Uterus (tissue), 4 donors: ENCODE results near the gene ZNF207. TPM values are rescaled to one million over a fixed set of nuclear protein-coding genes. Genes with fewer than 3 reads are reported as not detected.
"Not testable (repeated sequence)": the region's sequence is repeated elsewhere in the genome, so short reads cannot be mapped to it uniquely, and the experiment has no call there.

ENCODE experiments used
- DNase-seq, 2 donors: peaks; one replicate each; pipeline ENCODE4 v3.0.0-alpha.2; 2019 to 2020
- H3K27ac ChIP-seq, 2 donors: fragments of 200-600 bp; sonication (generic); 1 replicate in 1 of 2; 2 replicates in 1 of 2; pipeline ENCODE4 v1.5.1; 2016 to 2018
- H3K27me3 ChIP-seq, 2 donors: fragments of 200-600 bp; sonication (generic); one replicate each; pipeline ENCODE4 v1.5.1; 2018 to 2019; ENCODE audit warnings: control low read depth in 1 of 2
- H3K36me3 ChIP-seq, 2 donors: fragments of 200-600 bp; sonication (generic); one replicate each; pipeline ENCODE4 v1.5.1; 2019; ENCODE audit warnings: control low read depth in 1 of 2
- H3K4me1 ChIP-seq, 2 donors: fragments of 200-600 bp; sonication (generic); one replicate each; pipeline ENCODE4 v1.5.1; 2018 to 2019; ENCODE audit warnings: control low read depth in 1 of 2
- H3K4me3 ChIP-seq, 2 donors: fragments of 200-600 bp; sonication (generic); 1 replicate in 1 of 2; 2 replicates in 1 of 2; pipeline ENCODE4 v1.5.1; 2018 to 2019; ENCODE audit warnings: mild to moderate bottlenecking in 1 of 2
- H3K9me3 ChIP-seq, 2 donors: fragments of 200-600 bp; sonication (generic); one replicate each; pipeline ENCODE4 v1.5.1; 2019; ENCODE audit warnings: control low read depth in 1 of 2
- POLR2A ChIP-seq, 2 donors: fragments of 450-650 bp; IDR thresholded peaks; one replicate each; pipeline ENCODE4 v1.6.1; 2016; ENCODE audit warnings: antibody characterized with exemption in 2 of 2, mild to moderate bottlenecking in 1 of 2, moderate library complexity in 1 of 2
- intact Hi-C: fragments of 100-400 bp; cut with DNase I; formaldehyde crosslinking; loops from one replicate; pipeline ENCODE4 v1.15.1; 2023; ENCODE audit warnings: low total_unique reads
- total RNA-seq, 4 donors: library from RNA; depleted of rRNA in 3 of 4; stranded (reverse); fragments of >200 nt in 3 of 4; gene quantifications; one replicate each; pipeline versions ENCODE4 v1.1.0 to v1.2.4, GENCODE V29; 2014 to 2023
- TF ChIP-seq, protein P1 (sequence below), 4 experiments: fragments of 200-600 bp in 2 of 4; fragments of 450-650 bp in 2 of 4; sonication (generic) in 2 of 4; IDR thresholded peaks; one replicate each; pipeline ENCODE4 v1.5.1; 2016 to 2019; ENCODE audit warnings: antibody characterized with exemption in 4 of 4, mild to moderate bottlenecking in 2 of 4, moderate library complexity in 1 of 4
- donor health status: DM: yes; HTN: yes; CAD: no.

ZNF207 gene
- total RNA-seq, 4 donors from 2014 or later: 82.1 to 252 (median 210) TPM

DNA sequence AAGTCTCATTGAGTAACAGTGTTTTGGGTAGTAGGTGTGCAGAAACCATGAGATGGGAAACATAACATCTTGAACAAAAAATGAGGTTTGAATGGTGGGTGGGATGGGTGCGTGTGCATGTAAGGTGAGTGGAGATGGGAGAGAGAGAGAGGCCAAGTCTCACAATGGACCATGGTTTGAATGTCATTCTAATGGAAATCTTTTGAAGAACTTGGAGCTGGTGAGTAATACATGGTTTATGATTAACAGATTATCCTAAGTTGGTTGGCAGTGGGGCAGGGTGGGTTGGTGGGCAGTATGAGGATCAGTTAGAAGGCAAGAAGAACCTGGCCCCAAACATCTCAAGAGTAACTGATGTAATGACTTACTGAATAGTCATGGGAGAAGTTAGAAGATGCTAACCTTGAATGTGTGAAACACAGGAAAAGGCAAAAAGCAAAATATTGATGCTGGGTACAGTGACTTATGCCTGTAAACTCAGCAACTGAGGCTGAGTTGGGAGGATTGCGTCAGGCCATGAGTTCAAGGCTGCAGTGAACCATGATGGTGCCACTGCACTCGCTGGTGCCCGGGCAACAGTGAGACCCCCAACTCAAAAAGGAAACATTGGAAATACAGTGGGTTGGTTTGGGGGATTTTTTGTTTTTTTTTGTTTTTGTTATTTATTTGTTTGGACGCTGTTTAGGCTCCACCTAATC lies 32.7 kb downstream of the ZNF207 start:
- no peak overlapping the region for H3K4me3 ChIP-seq
- intact Hi-C loops: no loop called here

DNA sequence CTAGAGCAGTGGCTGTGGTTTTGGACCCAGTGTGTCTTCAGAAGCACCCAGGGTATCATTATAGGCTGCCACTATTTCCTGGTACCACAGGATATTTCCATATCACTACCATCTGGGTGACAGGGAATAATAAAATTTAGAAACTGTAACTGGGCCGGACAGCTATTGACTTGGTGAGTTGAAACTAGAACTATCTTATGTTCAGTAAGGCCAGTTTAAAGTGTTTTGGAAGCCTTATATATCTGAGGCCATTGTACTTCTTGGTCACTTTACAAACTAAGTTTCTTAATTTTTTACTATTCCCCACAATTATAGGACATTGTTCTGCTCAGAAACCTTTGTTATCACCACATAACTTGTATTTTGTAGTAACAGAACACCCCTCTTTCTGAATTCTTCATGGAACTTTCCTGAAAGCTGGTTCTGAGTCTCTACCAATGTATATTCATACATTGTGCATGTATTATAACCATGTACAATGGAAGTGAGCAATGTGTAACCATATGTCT lies 34.0 kb downstream of the ZNF207 start:
- no peak for DNase-seq
- no peaks in the 10 kb centered on the region for H3K4me1 ChIP-seq
- no peaks in the 10 kb centered on the region for H3K9me3 ChIP-seq
- H3K27ac ChIP-seq: no peak overlapping the region
- H3K27me3 ChIP-seq: no peaks in the 10 kb centered on the region
- H3K36me3 ChIP-seq: no peaks in the 10 kb centered on the region
- intact Hi-C loops: no loop called here
- TF ChIP-seq, protein P1, sequence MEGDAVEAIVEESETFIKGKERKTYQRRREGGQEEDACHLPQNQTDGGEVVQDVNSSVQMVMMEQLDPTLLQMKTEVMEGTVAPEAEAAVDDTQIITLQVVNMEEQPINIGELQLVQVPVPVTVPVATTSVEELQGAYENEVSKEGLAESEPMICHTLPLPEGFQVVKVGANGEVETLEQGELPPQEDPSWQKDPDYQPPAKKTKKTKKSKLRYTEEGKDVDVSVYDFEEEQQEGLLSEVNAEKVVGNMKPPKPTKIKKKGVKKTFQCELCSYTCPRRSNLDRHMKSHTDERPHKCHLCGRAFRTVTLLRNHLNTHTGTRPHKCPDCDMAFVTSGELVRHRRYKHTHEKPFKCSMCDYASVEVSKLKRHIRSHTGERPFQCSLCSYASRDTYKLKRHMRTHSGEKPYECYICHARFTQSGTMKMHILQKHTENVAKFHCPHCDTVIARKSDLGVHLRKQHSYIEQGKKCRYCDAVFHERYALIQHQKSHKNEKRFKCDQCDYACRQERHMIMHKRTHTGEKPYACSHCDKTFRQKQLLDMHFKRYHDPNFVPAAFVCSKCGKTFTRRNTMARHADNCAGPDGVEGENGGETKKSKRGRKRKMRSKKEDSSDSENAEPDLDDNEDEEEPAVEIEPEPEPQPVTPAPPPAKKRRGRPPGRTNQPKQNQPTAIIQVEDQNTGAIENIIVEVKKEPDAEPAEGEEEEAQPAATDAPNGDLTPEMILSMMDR (IDR thresholded peaks at IDR 0.05): no peak
- no peak for TF ChIP-seq POLR2A (IDR thresholded peaks at IDR 0.05)
- no peak overlapping the region for H3K4me3 ChIP-seq

More for the DNA sequence above, 32.7 kb downstream of the ZNF207 start:
- Histone ChIP-seq H3K9me3 (no peaks in the 10 kb centered on the region), H3K4me1 (no peaks in the 10 kb centered on the region), H3K36me3 (no peaks in the 10 kb centered on the region), H3K27me3 (no peaks in the 10 kb centered on the region), H3K27ac (no peak overlapping the region)
- TF ChIP-seq, protein P1 (IDR thresholded peaks at IDR 0.05): no peak
- TF ChIP-seq POLR2A (IDR thresholded peaks at IDR 0.05): no peak
- DNase-seq: no peak

DNA sequence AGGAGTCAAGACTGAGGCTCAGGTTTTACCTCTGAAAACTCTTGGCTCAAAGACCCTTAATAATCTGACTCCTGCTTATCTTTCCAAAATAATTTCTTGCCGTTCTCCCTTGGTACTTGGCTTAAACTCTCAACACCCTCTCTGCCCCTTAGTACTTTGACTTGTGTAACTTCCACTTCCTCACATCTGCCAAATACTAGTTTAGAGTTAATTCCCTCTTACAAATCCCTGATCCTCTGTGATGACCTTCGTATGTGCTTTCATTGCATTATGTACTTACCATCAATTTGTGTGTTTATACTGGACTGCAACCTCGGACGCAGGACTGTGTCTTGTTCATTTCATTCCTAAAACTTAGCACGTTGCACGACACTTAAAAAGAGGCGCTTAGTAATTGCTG lies 35.2 kb downstream of the ZNF207 start:
- no peak for TF ChIP-seq POLR2A (IDR thresholded peaks at IDR 0.05)
- TF ChIP-seq, protein P1 (IDR thresholded peaks at IDR 0.05): no peak
- H3K4me3 ChIP-seq: no peak overlapping the region
- intact Hi-C loops: no loop called here
- no peaks in the 10 kb centered on the region for H3K27me3 ChIP-seq
- H3K4me1 ChIP-seq: no peaks in the 10 kb centered on the region
- H3K27ac ChIP-seq: no peak overlapping the region
- H3K36me3 ChIP-seq: no peaks in the 10 kb centered on the region
- no peaks in the 10 kb centered on the region for H3K9me3 ChIP-seq
- no peak for DNase-seq

DNA sequence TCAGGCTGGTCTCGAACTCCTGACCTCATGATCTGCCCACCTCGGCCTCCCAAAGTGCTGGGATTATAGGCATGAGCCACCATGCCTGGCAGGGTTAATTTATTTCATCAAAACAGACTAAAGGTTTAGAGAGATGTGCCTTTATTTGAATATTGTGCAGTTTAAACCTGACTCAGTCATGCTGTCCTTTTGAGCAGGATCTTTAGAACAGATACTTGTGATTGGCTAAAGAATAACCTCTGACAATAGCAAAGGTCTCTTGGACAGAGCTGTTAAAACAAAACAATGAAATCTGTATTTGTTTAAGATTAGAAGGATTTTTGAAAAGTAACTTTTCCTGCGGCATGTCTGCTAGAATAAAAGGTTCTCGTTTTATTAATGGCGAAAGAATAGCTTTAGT lies 36.0 kb downstream of the ZNF207 start:
- no peak overlapping the region for H3K27ac ChIP-seq
- no peaks in the 10 kb centered on the region for H3K9me3 ChIP-seq
- H3K4me1 ChIP-seq: no peaks in the 10 kb centered on the region
- no peaks in the 10 kb centered on the region for H3K27me3 ChIP-seq
- H3K36me3 ChIP-seq: no peaks in the 10 kb centered on the region
- intact Hi-C loops: no loop called here
- no peak overlapping the region for H3K4me3 ChIP-seq
- no peak for TF ChIP-seq POLR2A (IDR thresholded peaks at IDR 0.05)
- TF ChIP-seq, protein P1 (IDR thresholded peaks at IDR 0.05): no peak
- DNase-seq: no peak

DNA sequence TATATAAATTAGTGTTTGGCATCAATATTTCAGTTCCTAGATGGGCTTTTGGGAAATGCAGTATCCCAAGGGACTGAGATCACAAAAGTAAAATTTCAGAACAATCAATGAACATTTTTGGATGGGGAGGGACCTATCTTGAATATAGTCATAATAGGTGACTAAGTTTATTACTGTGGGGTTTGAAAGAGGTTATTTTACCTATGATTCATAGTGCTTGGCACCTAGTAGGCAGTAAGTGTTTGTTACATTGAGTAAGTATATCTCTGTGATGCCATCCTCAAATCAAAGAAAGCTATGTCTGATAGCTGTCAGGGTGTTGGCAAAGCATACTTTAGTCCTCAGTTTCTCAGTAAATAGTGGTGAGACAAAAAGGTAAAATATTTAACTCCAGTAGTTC lies 36.9 kb downstream of the ZNF207 start:
- Histone ChIP-seq H3K4me3 (no peak overlapping the region), H3K36me3 (no peaks in the 10 kb centered on the region), H3K27ac (no peak overlapping the region), H3K27me3 (no peaks in the 10 kb centered on the region), H3K9me3 (no peaks in the 10 kb centered on the region), H3K4me1 (no peaks in the 10 kb centered on the region)
- no peak for TF ChIP-seq POLR2A (IDR thresholded peaks at IDR 0.05)
- TF ChIP-seq, protein P1 (IDR thresholded peaks at IDR 0.05): no peak
- intact Hi-C loops: no loop called here
- no peak for DNase-seq

DNA sequence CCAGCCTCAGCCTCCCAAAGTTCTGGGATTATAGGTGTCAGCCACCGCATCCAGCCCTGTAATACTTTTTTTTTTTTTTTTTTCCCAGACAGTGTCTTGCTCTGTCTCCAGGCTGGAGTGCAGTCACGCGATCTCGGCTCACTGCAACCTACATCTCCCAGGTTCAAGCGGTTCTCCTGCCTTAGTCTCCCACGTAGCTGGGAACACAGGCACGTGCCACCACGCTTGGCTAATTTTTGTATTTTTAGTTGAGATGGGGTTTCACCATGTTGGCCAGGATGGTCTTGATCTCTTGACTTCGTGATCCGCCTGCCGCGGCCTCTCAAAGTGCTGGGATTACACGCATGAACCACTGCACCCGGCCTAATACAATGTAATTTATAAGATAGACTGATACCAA lies 38.2 kb downstream of the ZNF207 start:
- H3K4me1 ChIP-seq, DNase-seq, H3K9me3 ChIP-seq, H3K36me3 ChIP-seq, H3K27me3 ChIP-seq, H3K27ac ChIP-seq, H3K4me3 ChIP-seq, intact Hi-C loops: not testable (repeated sequence)
